ENCODE results near the gene TTN. TPM values are rescaled to one million over a fixed set of nuclear protein-coding genes. Genes with fewer than 3 reads are reported as not detected.

The TTN gene
- polyA plus RNA-seq, 3 donors = under 0.01 to 0.12 (median 0.08) TPM

- Histone ChIP-seq H2AFZ (ENCODE audit: insufficient read depth, low read depth, low read length, poor library complexity, severe bottlenecking) (no peak overlapping the region), H3K4me1 (ENCODE audit: control insufficient read depth in 1 of 2, insufficient read depth in 2 of 2, low read length in 2 of 2) (no peaks in the 10 kb centered on the region), H3K36me3 (replicated peaks in 1 of 2; ENCODE audit: control insufficient read depth in 1 of 2, insufficient read depth in 2 of 2, low read length in 2 of 2) (no peaks in the 10 kb centered on the region), H4K20me1 (ENCODE audit: insufficient read depth, low read length) (no peaks in the 10 kb centered on the region), H3K4me2 (replicated peaks; ENCODE audit: extremely low read depth, low read length, poor library complexity, severe bottlenecking) (no peak overlapping the region), H3K27ac (ENCODE audit: low read depth in 1 of 2, low read length in 2 of 2) (no peak overlapping the region), H3K9ac (ENCODE audit: insufficient read depth, low read length, poor library complexity, severe bottlenecking) (no peak overlapping the region), H3K79me2 (ENCODE audit: insufficient read depth, low read length) (no peaks in the 10 kb centered on the region), H3K4me3 (replicated peaks in 1 of 3; ENCODE audit: low read depth in 2 of 3, low read length in 3 of 3) (no peak overlapping the region), H3K27me3 (ENCODE audit: control insufficient read depth in 2 of 2, insufficient read depth in 2 of 2, low read length in 2 of 2) (no peaks in the 10 kb centered on the region), H3K9me3 (replicated peaks in 1 of 2; ENCODE audit: control insufficient read depth in 1 of 2, insufficient read depth in 1 of 2, low read length in 2 of 2) (no peaks in the 10 kb centered on the region)
- DNase-seq = no peak
- Mint-ChIP-seq H3K27ac (no peak overlapping the region), H3K36me3 (no peaks in the 10 kb centered on the region), H3K4me1 (no peaks in the 10 kb centered on the region), H3K9me3 (peaks cover 0 to 5% (median 1%) of the 10 kb centered on the region in 7 donors), H3K4me3 (no peak overlapping the region), H3K27me3 (ENCODE audit: low read depth in 3 of 3) (no peaks in the 10 kb centered on the region)
- intact Hi-C loops (cut with micrococcal nuclease) = no loop called here
- no peak for TF ChIP-seq CTCF (IDR thresholded peaks at IDR 0.05)
- 100% methylated on average over 3 of the region's 4 CpGs for WGBS (ENCODE audit: insufficient coverage)
Observed at GRCh38 chr2:178844269-178844668, 37.0 kb upstream of the TTN start.

- H2AFZ ChIP-seq (ENCODE audit: insufficient read depth, low read depth, low read length, poor library complexity, severe bottlenecking) = no peak overlapping the region
- H3K27ac Mint-ChIP-seq = no peak overlapping the region
- H4K20me1 ChIP-seq (ENCODE audit: insufficient read depth, low read length) = no peaks in the 10 kb centered on the region
- no peak overlapping the region for H3K4me2 ChIP-seq (replicated peaks; ENCODE audit: extremely low read depth, low read length, poor library complexity, severe bottlenecking)
- H3K27me3 Mint-ChIP-seq (ENCODE audit: low read depth in 3 of 3) = no peaks in the 10 kb centered on the region
- no peak for TF ChIP-seq CTCF (IDR thresholded peaks at IDR 0.05)
- H3K79me2 ChIP-seq (ENCODE audit: insufficient read depth, low read length) = no peaks in the 10 kb centered on the region
- H3K27me3 ChIP-seq (ENCODE audit: control insufficient read depth in 2 of 2, insufficient read depth in 2 of 2, low read length in 2 of 2) = no peaks in the 10 kb centered on the region
- no peaks in the 10 kb centered on the region for H3K4me1 ChIP-seq (ENCODE audit: control insufficient read depth in 1 of 2, insufficient read depth in 2 of 2, low read length in 2 of 2)
- no peaks in the 10 kb centered on the region for H3K36me3 ChIP-seq (replicated peaks in 1 of 2; ENCODE audit: control insufficient read depth in 1 of 2, insufficient read depth in 2 of 2, low read length in 2 of 2)
- WGBS (ENCODE audit: insufficient coverage) = no CpG with 5 or more reads among the region's 1 CpG
- H3K4me3 Mint-ChIP-seq = no peak overlapping the region
- H3K9me3 ChIP-seq (replicated peaks in 1 of 2; ENCODE audit: control insufficient read depth in 1 of 2, insufficient read depth in 1 of 2, low read length in 2 of 2) = no peaks in the 10 kb centered on the region
- H3K36me3 Mint-ChIP-seq = no peaks in the 10 kb centered on the region
- no peak overlapping the region for H3K4me3 ChIP-seq (replicated peaks in 1 of 3; ENCODE audit: low read depth in 2 of 3, low read length in 3 of 3)
- intact Hi-C loops (cut with micrococcal nuclease) = no loop called here
- H3K9ac ChIP-seq (ENCODE audit: insufficient read depth, low read length, poor library complexity, severe bottlenecking) = no peak overlapping the region
- no peak overlapping the region for H3K27ac ChIP-seq (ENCODE audit: low read depth in 1 of 2, low read length in 2 of 2)
- DNase-seq = no peak
- no peaks in the 10 kb centered on the region for H3K4me1 Mint-ChIP-seq
- H3K9me3 Mint-ChIP-seq = peaks cover 0 to 5% (median 1%) of the 10 kb centered on the region in 7 donors
Observed at GRCh38 chr2:178843697-178844096, 36.5 kb upstream of the TTN start.

All from CD14-positive monocyte (primary cell).